ENCODE results near the gene CUEDC2.
A peak's percentile ranks its signal among the peaks of the same experiment; 100 is the strongest.

The CUEDC2 gene

GRCh38 chr10:102434394-102435132 lies 2.2 kb upstream of the CUEDC2 start:
- Mint-ChIP-seq H3K4me3 (peak overlapping the region; percentile 69 to 78 (median 77)), H3K9me3 (no peaks in the 10 kb centered on the region), H3K36me3 (ENCODE audit: low read depth) (no peaks in the 10 kb centered on the region), H3K27ac (peak overlapping the region; percentile 86 to 93 (median 93)), H3K27me3 (ENCODE audit: low read depth) (peaks cover 6% of the 10 kb centered on the region), H3K4me1 (peaks cover 35% of the 10 kb centered on the region)
- TF ChIP-seq CTCF (IDR thresholded peaks at IDR 0.05; ENCODE audit: unreplicated experiment in 3 of 3) = no peak

GRCh38 chr10:102433619-102434046 lies 1.3 kb upstream of the CUEDC2 start:
- Mint-ChIP-seq H3K27me3 (ENCODE audit: low read depth) (peaks cover 6% of the 10 kb centered on the region), H3K9me3 (no peaks in the 10 kb centered on the region), H3K27ac (peak overlapping the region in 1 of 3 experiments; percentile 93), H3K4me1 (peaks cover 35% of the 10 kb centered on the region), H3K36me3 (ENCODE audit: low read depth) (no peaks in the 10 kb centered on the region), H3K4me3 (peak overlapping the region; percentile 52 to 97 (median 97))
- TF ChIP-seq CTCF (IDR thresholded peaks at IDR 0.05; ENCODE audit: unreplicated experiment in 3 of 3) = no peak

GRCh38 chr10:102431452-102432124 lies 786 bp downstream of the CUEDC2 start:
- peaks cover 3% of the 10 kb centered on the region for H3K27me3 Mint-ChIP-seq (ENCODE audit: low read depth)
- no peaks in the 10 kb centered on the region for H3K36me3 Mint-ChIP-seq (ENCODE audit: low read depth)
- TF ChIP-seq CTCF (IDR thresholded peaks at IDR 0.05; ENCODE audit: unreplicated experiment in 3 of 3) = no peak
- peaks cover 32% of the 10 kb centered on the region for H3K4me1 Mint-ChIP-seq
- H3K9me3 Mint-ChIP-seq = no peaks in the 10 kb centered on the region
- H3K4me3 Mint-ChIP-seq = peak overlapping the region; percentile 97 to 98 (median 97)
- H3K27ac Mint-ChIP-seq = peak overlapping the region; percentile 89 to 96 (median 91)

GRCh38 chr10:102429468-102429867 lies 2.9 kb downstream of the CUEDC2 start:
- Mint-ChIP-seq H3K9me3 (no peaks in the 10 kb centered on the region), H3K4me3 (peak overlapping the region in 1 of 3 experiments; percentile 24), H3K27me3 (ENCODE audit: low read depth) (no peaks in the 10 kb centered on the region), H3K4me1 (peaks cover 12% of the 10 kb centered on the region), H3K27ac (no peak overlapping the region), H3K36me3 (ENCODE audit: low read depth) (peaks cover 3% of the 10 kb centered on the region)
- TF ChIP-seq CTCF (IDR thresholded peaks at IDR 0.05; ENCODE audit: unreplicated experiment in 3 of 3) = no peak

GRCh38 chr10:102426803-102427287 lies 5.5 kb downstream of the CUEDC2 start:
- Mint-ChIP-seq H3K36me3 (ENCODE audit: low read depth) (peaks cover 6% of the 10 kb centered on the region), H3K4me3 (peak overlapping the region in 1 of 3 experiments; percentile 2), H3K9me3 (no peaks in the 10 kb centered on the region), H3K27ac (no peak overlapping the region), H3K4me1 (peaks cover 5% of the 10 kb centered on the region), H3K27me3 (ENCODE audit: low read depth) (peaks cover 3% of the 10 kb centered on the region)
- TF ChIP-seq CTCF (IDR thresholded peaks at IDR 0.05; ENCODE audit: unreplicated experiment in 3 of 3) = no peak

All from nephron (organoid).